K562 (cell line): ENCODE measurements around the gene ZNF462. TPM values are rescaled to one million over a fixed set of nuclear protein-coding genes. Genes with fewer than 3 reads are reported as not detected.

Source experiments
- ATAC-seq: fragments of 200-7000 bp; cut with Tn5 transposase; 3 replicates; pipeline ENCODE4 v1.9.1; 2020; ENCODE audit warnings: moderate library complexity
- BruUV-seq: library from RNA; stranded (reverse); fragments of 400-500 nt; replicated peaks from 2 replicates; lab custom pipeline; 2021; lab: Mats Ljungman, UMichigan
- CTCF ChIA-PET: fragments of 300-600 bp; formaldehyde crosslinking; extraction: SDS; loops from one replicate; lab custom pipeline; 2021; ENCODE audit warnings: low intra/inter-chr PET ratio; lab: Yijun Ruan, JAX
- POLR2A ChIA-PET: fragments of 300-600, 350-650 bp; sonication (Branson Sonifier 250); formaldehyde crosslinking; extraction: SDS; loops from one replicate; lab custom pipeline; 2021; ENCODE audit warnings: antibody characterized with exemption, inconsistent platforms; lab: Yijun Ruan, JAX
- DNase-seq, 4 experiments: peaks; one replicate each; pipeline versions ENCODE4 v3.0.0 to v3.0.0-alpha.2; 2011 to 2018; ENCODE audit warnings: low spot score in 3 of 4, mixed read lengths in 3 of 4; ENCODE audit errors: extremely low read depth in 1 of 4
- FAIRE-seq: peaks from 2 replicates; lab custom pipeline; 2011; peaks lifted over from hg19 to GRCh38; lab: Jason Lieb, UNC
- H2AFZ ChIP-seq: 2 replicates; pipeline ENCODE4 v1.6.0; 2011; ENCODE audit warnings: low read depth, low read length, control low read depth, inconsistent platforms
- H3K27ac ChIP-seq: fragments of 200-600 bp; 3 replicates; pipeline ENCODE4 v1.8.0; 2011; ENCODE audit warnings: low read depth, mild to moderate bottlenecking, control low read depth, inconsistent platforms, low read length, moderate library complexity, mixed read lengths; ENCODE audit errors: extremely low read depth
- H3K27me3 ChIP-seq, 2 experiments: fragments of 300-600 bp in 1 of 2; 2 replicates in 1 of 2; 3 replicates in 1 of 2; pipeline versions ENCODE4 v1.6.0 to v1.8.0; 2011; ENCODE audit warnings: inconsistent platforms in 2 of 2, low read length in 2 of 2, mild to moderate bottlenecking in 1 of 2, mixed read lengths in 1 of 2, moderate library complexity in 1 of 2; ENCODE audit not compliant: control insufficient read depth in 2 of 2, insufficient read depth in 2 of 2
- H3K36me3 ChIP-seq: fragments of 300-600 bp; 3 replicates; pipeline ENCODE4 v1.8.0; 2011; ENCODE audit warnings: mild to moderate bottlenecking, low read length, inconsistent platforms; ENCODE audit not compliant: control insufficient read depth, insufficient read depth
- H3K4me1 ChIP-seq, 2 experiments: fragments of 200-600 bp in 1 of 2; replicated peaks in 1 of 2; 2 replicates in 1 of 2; 3 replicates in 1 of 2; pipeline versions ENCODE4 v1.5.1 to v1.8.0; 2011; ENCODE audit warnings: inconsistent platforms in 2 of 2, low read length in 2 of 2, mild to moderate bottlenecking in 1 of 2, mixed read lengths in 1 of 2, moderate library complexity in 1 of 2; ENCODE audit not compliant: control insufficient read depth in 2 of 2, insufficient read depth in 2 of 2
- H3K4me2 ChIP-seq: 2 replicates; pipeline ENCODE4 v1.6.1; 2011; ENCODE audit warnings: low read length, control low read depth, inconsistent platforms, mixed read lengths; ENCODE audit not compliant: insufficient read depth
- H3K4me3 ChIP-seq: fragments of 200-600 bp; sonication (generic), shearing (Covaris generic); 2 replicates; pipeline ENCODE4 v1.5.1; 2016; ENCODE audit warnings: control low read depth, inconsistent platforms
- H3K79me2 ChIP-seq: fragments of 200-600 bp; 3 replicates; pipeline ENCODE4 v1.8.0; 2011; ENCODE audit warnings: low read length, inconsistent platforms; ENCODE audit not compliant: control insufficient read depth, insufficient read depth
- H3K9ac ChIP-seq, 2 experiments: 2 replicates each; pipeline versions ENCODE4 v1.6.0 to v1.6.1; 2011; ENCODE audit warnings: low read depth in 2 of 2, low read length in 2 of 2, control low read depth in 1 of 2, inconsistent platforms in 1 of 2, mild to moderate bottlenecking in 1 of 2, mixed read lengths in 1 of 2; ENCODE audit not compliant: insufficient read depth in 1 of 2
- H3K9me1 ChIP-seq: one replicate; pipeline ENCODE4 v1.6.0; 2011; ENCODE audit warnings: inconsistent platforms, mild to moderate bottlenecking, low read length, moderate library complexity; ENCODE audit not compliant: control insufficient read depth, insufficient read depth
- H3K9me3 ChIP-seq: replicated peaks from 2 replicates; pipeline ENCODE4 v1.5.1; 2011; ENCODE audit warnings: low read depth, low read length, inconsistent platforms; ENCODE audit not compliant: control insufficient read depth, insufficient read depth
- H4K20me1 ChIP-seq: replicated peaks from 2 replicates; pipeline ENCODE4 v1.6.1; 2011; ENCODE audit warnings: low read length, inconsistent platforms, mixed read lengths; ENCODE audit not compliant: control insufficient read depth, insufficient read depth
- DPF2 ChIP-seq: fragments of 450-650 bp; IDR thresholded peaks from 2 replicates; pipeline ENCODE4 v1.6.1; 2016
- HCFC1 ChIP-seq: IDR thresholded peaks from 2 replicates; pipeline ENCODE4 v1.6.1; 2012; ENCODE audit warnings: low read depth, low read length, improper control_type of control experiment
- KDM2B ChIP-seq: fragments of 250-450 bp; sonication (Bioruptor Pico); IDR thresholded peaks from 2 replicates; pipeline ENCODE4 v1.8.0; 2021; ENCODE audit warnings: mild to moderate bottlenecking, moderate library complexity
- MCM3 ChIP-seq: fragments of 450-650 bp; IDR thresholded peaks from 2 replicates; pipeline ENCODE4 v1.6.1; 2016
- POLR2AphosphoS5 ChIP-seq: IDR thresholded peaks from 2 replicates; pipeline ENCODE4 v1.6.1; 2011; ENCODE audit warnings: mild to moderate bottlenecking, low read depth, low read length, moderate library complexity; ENCODE audit not compliant: control insufficient read depth, insufficient read depth
- RAD51 ChIP-seq: fragments of 450-650 bp; IDR thresholded peaks from 2 replicates; pipeline ENCODE4 v1.7.1; 2016; ENCODE audit warnings: low read depth, mild to moderate bottlenecking, borderline replicate concordance
- SMARCC2 ChIP-seq: fragments of 450-650 bp; IDR thresholded peaks from 2 replicates; pipeline ENCODE4 v1.6.1; 2017; ENCODE audit warnings: antibody characterized with exemption, moderate library complexity, mild to moderate bottlenecking, low read depth
- ZNF263 ChIP-seq: sonication (generic); formaldehyde crosslinking; IDR thresholded peaks from 2 replicates; pipeline ENCODE4 v1.8.0; 2022; ENCODE audit warnings: mild to moderate bottlenecking, missing genetic modification reagents, borderline replicate concordance
- ZNF584 ChIP-seq: fragments of 200-800 bp; sonication (Bioruptor generic); IDR thresholded peaks from 2 replicates; pipeline ENCODE4 v1.6.1; 2016; ENCODE audit warnings: low read depth, mild to moderate bottlenecking, missing genetic modification characterization, missing compliant biosample characterization
- ZNF77 ChIP-seq: fragments of 250-450 bp; sonication (Bioruptor Pico); IDR thresholded peaks from 2 replicates; pipeline ENCODE4 v1.5.0; 2020
- WGBS: fragments of 100-300 bp; shearing (Covaris generic); methylation state at CpG from one replicate; pipeline ENCODE4 v1.1.6; 2016; ENCODE audit warnings: low coverage, mixed read lengths; ENCODE audit not compliant: insufficient coverage; ENCODE audit errors: missing lambda C conversion rate; 5-methylcytosine and 5-hydroxymethylcytosine counted together
- in situ Hi-C: fragments of 300-500 bp; cut with MboI; formaldehyde crosslinking; loops from 4 replicates; pipeline ENCODE4 v1.15.0; 2018; ENCODE audit warnings: inconsistent platforms, mixed read lengths
- intact Hi-C: fragments of 100-400 bp; cut with micrococcal nuclease; formaldehyde crosslinking; loops from 2 replicates; pipeline ENCODE4 v1.14.2; 2022
- polyA plus RNA-seq, 8 experiments: library from polyadenylated mRNA; depleted of rRNA in 4 of 8; stranded (reverse) in 5 of 8; unstranded in 3 of 8; fragments of >200 nt; fragmentation: Nextera tagmentation in 2 of 8; fragmentation: Illumina TruSeq in 1 of 8; extraction: Ambion mirVana in 2 of 8; extraction: Trizol in 1 of 8; gene quantifications; 2 replicates each; pipeline versions ENCODE4 v1.2.1 to v1.2.3, GENCODE V29; 2011 to 2014; ENCODE audit warnings: inconsistent platforms in 1 of 8, missing spikeins in 1 of 8
- total RNA-seq, 7 experiments: library from RNA; depleted of rRNA in 6 of 7; stranded (reverse); fragments of >200 nt in 6 of 7; fragmentation: Illumina TruSeq in 2 of 7; extraction: Trizol in 2 of 7; gene quantifications; 2 replicates each; pipeline versions ENCODE4 v1.2.1 to v1.2.3, GENCODE V29; 2011 to 2021; ENCODE audit warnings: low replicate concordance in 1 of 7
- TF ChIP-seq, protein P1 (sequence below): fragments of 450-650 bp; IDR thresholded peaks from 2 replicates; pipeline ENCODE4 v1.6.1; 2017; ENCODE audit warnings: antibody characterized with exemption
- TF ChIP-seq, protein P2 (sequence below): IDR thresholded peaks from 3 replicates; pipeline ENCODE4 v1.6.1; 2011; ENCODE audit warnings: borderline replicate concordance, mild to moderate bottlenecking; ENCODE audit not compliant: insufficient read length, insufficient read depth
- TF ChIP-seq, protein P3 (sequence below): fragments of 450-650 bp; IDR thresholded peaks from 2 replicates; pipeline ENCODE4 v1.6.1; 2018; ENCODE audit not compliant: partially characterized antibody

The ZNF462 gene
- total and polyA plus RNA-seq, 9 of the 15 experiments (the other 6 are each of a cell fraction or from before 2014, with no cell fraction given) = 0.20 TPM; not detected in 8

DNA sequence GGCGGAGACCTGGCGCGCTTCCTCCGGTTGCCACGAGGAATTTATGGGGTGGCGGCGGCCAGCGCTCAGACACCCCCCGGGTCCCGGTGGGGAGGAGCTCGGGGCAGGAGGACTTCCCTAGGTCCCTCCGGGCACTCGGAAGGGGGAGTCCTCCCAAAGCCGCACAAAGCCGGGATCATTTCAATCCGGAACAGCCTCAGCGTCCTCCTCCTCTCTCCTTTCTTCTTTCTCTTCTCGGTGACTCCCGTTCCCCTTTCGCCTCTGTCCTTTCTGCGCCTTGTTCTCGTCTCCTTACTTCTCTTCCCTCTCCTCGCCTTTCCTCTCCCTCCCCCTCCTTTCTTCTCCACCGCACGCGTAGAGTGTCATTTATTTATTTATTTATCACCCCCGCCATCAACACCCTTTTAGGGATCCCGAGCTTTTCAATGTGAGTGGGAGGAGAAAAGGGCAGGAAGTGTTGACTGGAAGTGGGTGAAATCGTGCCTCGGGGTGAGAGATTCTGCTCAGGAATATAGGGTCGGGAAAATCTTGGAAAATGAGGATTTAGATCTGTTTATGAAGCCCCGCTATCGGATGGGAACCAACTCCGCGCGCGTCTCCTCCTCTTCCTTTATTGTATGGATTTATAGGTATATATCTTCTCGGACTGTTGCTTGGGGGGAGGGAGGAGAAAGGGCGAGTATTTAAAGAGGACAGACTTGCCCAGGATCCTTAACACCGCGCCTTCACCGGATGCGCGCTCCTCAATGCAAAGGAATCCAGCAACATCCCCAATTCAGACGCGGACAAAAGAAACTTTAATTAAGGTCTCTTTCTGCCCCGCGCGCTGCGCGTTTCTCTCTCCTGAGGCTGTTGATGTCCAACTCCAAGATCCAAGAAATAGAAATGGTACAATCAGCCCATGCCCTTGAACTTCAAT is 2.0 kb upstream of the ZNF462 start:
- Histone ChIP-seq H3K9me1 (no peaks in the 10 kb centered on the region), H3K4me2 (no peak overlapping the region), H3K9ac (no peak overlapping the region), H3K27ac (no peak overlapping the region), H2AFZ (no peak overlapping the region), H3K36me3 (no peaks in the 10 kb centered on the region), H3K79me2 (no peaks in the 10 kb centered on the region), H4K20me1 (no peaks in the 10 kb centered on the region), H3K9me3 (no peaks in the 10 kb centered on the region), H3K4me1 (no peaks in the 10 kb centered on the region), H3K4me3 (no peak overlapping the region), H3K27me3 (peaks cover 0 to 8% of the 10 kb centered on the region in 2 experiments; a peak in 2 of 5 replicates)
- CTCF ChIA-PET = no interaction called here
- no TSS peak for BruUV-seq
- WGBS = 17% methylated on average over 43 of the region's 51 CpGs
- in situ Hi-C loops (no loop called here), intact Hi-C loops (no loop called here)
- TF ChIP-seq ZNF584 (CRISPR knock-in tag) = no peak
- TF ChIP-seq SMARCC2 = no peak
- no peak for TF ChIP-seq HCFC1
- no peak for TF ChIP-seq RAD51
- TF ChIP-seq, protein P1, sequence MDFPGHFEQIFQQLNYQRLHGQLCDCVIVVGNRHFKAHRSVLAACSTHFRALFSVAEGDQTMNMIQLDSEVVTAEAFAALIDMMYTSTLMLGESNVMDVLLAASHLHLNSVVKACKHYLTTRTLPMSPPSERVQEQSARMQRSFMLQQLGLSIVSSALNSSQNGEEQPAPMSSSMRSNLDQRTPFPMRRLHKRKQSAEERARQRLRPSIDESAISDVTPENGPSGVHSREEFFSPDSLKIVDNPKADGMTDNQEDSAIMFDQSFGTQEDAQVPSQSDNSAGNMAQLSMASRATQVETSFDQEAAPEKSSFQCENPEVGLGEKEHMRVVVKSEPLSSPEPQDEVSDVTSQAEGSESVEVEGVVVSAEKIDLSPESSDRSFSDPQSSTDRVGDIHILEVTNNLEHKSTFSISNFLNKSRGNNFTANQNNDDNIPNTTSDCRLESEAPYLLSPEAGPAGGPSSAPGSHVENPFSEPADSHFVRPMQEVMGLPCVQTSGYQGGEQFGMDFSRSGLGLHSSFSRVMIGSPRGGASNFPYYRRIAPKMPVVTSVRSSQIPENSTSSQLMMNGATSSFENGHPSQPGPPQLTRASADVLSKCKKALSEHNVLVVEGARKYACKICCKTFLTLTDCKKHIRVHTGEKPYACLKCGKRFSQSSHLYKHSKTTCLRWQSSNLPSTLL = no peak
- no peak for TF ChIP-seq ZNF77 (CRISPR knock-in tag)
- TF ChIP-seq, protein P2, sequence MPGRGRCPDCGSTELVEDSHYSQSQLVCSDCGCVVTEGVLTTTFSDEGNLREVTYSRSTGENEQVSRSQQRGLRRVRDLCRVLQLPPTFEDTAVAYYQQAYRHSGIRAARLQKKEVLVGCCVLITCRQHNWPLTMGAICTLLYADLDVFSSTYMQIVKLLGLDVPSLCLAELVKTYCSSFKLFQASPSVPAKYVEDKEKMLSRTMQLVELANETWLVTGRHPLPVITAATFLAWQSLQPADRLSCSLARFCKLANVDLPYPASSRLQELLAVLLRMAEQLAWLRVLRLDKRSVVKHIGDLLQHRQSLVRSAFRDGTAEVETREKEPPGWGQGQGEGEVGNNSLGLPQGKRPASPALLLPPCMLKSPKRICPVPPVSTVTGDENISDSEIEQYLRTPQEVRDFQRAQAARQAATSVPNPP = no peak
- TF ChIP-seq ZNF263 (CRISPR knock-in tag) = no peak
- no peak for TF ChIP-seq MCM3
- TF ChIP-seq, protein P3, sequence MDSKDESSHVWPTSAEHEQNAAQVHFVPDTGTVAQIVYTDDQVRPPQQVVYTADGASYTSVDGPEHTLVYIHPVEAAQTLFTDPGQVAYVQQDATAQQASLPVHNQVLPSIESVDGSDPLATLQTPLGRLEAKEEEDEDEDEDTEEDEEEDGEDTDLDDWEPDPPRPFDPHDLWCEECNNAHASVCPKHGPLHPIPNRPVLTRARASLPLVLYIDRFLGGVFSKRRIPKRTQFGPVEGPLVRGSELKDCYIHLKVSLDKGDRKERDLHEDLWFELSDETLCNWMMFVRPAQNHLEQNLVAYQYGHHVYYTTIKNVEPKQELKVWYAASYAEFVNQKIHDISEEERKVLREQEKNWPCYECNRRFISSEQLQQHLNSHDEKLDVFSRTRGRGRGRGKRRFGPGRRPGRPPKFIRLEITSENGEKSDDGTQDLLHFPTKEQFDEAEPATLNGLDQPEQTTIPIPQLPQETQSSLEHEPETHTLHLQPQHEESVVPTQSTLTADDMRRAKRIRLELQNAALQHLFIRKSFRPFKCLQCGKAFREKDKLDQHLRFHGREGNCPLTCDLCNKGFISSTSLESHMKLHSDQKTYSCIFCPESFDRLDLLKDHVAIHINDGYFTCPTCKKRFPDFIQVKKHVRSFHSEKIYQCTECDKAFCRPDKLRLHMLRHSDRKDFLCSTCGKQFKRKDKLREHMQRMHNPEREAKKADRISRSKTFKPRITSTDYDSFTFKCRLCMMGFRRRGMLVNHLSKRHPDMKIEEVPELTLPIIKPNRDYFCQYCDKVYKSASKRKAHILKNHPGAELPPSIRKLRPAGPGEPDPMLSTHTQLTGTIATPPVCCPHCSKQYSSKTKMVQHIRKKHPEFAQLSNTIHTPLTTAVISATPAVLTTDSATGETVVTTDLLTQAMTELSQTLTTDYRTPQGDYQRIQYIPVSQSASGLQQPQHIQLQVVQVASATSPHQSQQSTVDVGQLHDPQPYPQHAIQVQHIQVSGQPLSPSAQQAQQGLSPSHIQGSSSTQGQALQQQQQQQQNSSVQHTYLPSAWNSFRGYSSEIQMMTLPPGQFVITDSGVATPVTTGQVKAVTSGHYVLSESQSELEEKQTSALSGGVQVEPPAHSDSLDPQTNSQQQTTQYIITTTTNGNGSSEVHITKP = no peak
- no peak for TF ChIP-seq KDM2B
- no peak for TF ChIP-seq POLR2AphosphoS5
- TF ChIP-seq DPF2 = no peak
- POLR2A ChIA-PET = no interaction called here
- DNase-seq (no peak), ATAC-seq (no peak), FAIRE-seq (no peak)
